Measurements from ENCODE around the gene ZNF525. TPM values are rescaled to one million over a fixed set of nuclear protein-coding genes. Genes with fewer than 3 reads are reported as not detected.

The ZNF525 gene
- 1 to 10 TPM; 4.2 to 9.6 (median 7.3) TPM for total RNA-seq

- H3K4me3 ChIP-seq = peak within 1 kb of the TSS; percentile 57 to 86 (median 74)
- 1 to 2% methylated on average over 38 to 40 of the region's 45 CpGs for WGBS, 2 donors
- peak in 1 of 2 donors; percentile 40 for TF ChIP-seq POLR2A (IDR thresholded peaks at IDR 0.05)
- TF ChIP-seq EP300 (IDR thresholded peaks at IDR 0.05) = peak in 1 of 2 donors; percentile 77
- peak in 2 of 5 experiments; percentile 15 to 35 for TF ChIP-seq CTCF (IDR thresholded peaks at IDR 0.05)
- peaks cover 0 to 12% (median 3%) of the 10 kb centered on the region in 4 donors for H3K4me1 ChIP-seq
- H3K36me3 ChIP-seq = peaks cover 0 to 2% (median 0%) of the 10 kb centered on the region in 3 donors
- no peaks in the 10 kb centered on the region for H3K9me3 ChIP-seq
- H3K27ac ChIP-seq = peak within 1 kb of the TSS; percentile 42 to 82 (median 78)
- no peaks in the 10 kb centered on the region for H3K27me3 ChIP-seq
- DNase-seq (ENCODE audit: low spot score in 2 of 2) = peak; percentile 74 to 82
These were observed at the start of gene ZNF525 for GRCh38 chr19:53365134-53365898. ZNF525 (plus strand) TSS chr19:53365705; CDS start chr19:53372282, 6,577 bp downstream.

GRCh38 chr19:53328967-53329366 lies 36.5 kb upstream of the ZNF525 start:
- DNase-seq (ENCODE audit: low spot score in 2 of 2) = no peak
- no peak for TF ChIP-seq CTCF (IDR thresholded peaks at IDR 0.05)
- TF ChIP-seq POLR2A (IDR thresholded peaks at IDR 0.05) = no peak
- TF ChIP-seq EP300 (IDR thresholded peaks at IDR 0.05) = no peak
- Histone ChIP-seq H3K27ac (no peak overlapping the region), H3K27me3 (no peaks in the 10 kb centered on the region), H3K4me3 (peak overlapping the region in 2 of 4 donors; percentile 8 to 9), H3K4me1 (peaks cover 0 to 6% (median 4%) of the 10 kb centered on the region in 4 donors), H3K36me3 (no peaks in the 10 kb centered on the region), H3K9me3 (peaks cover 0 to 37% (median 0%) of the 10 kb centered on the region in 4 donors)
- WGBS, 2 donors = 19 to 33% methylated on average over 24 of the region's 24 CpGs

- DNase-seq (ENCODE audit: low spot score in 2 of 2) = no peak
- Histone ChIP-seq H3K4me3 (peak overlapping the region in 3 of 4 donors; percentile 50 to 79 (median 73)), H3K27ac (peak overlapping the region in 1 of 4 donors; percentile 80), H3K36me3 (peaks cover 0 to 16% (median 0%) of the 10 kb centered on the region in 3 donors), H3K9me3 (peaks cover 0 to 19% (median 0%) of the 10 kb centered on the region in 4 donors), H3K4me1 (peaks cover 0 to 13% (median 6%) of the 10 kb centered on the region in 4 donors), H3K27me3 (no peaks in the 10 kb centered on the region)
- no peak for TF ChIP-seq POLR2A (IDR thresholded peaks at IDR 0.05)
- TF ChIP-seq EP300 (IDR thresholded peaks at IDR 0.05) = no peak
- TF ChIP-seq CTCF (IDR thresholded peaks at IDR 0.05) = no peak
- WGBS, 2 donors = 80 to 81% methylated on average over 14 of the region's 14 CpGs
These were observed 33.0 kb upstream of the ZNF525 start for GRCh38 chr19:53332484-53332883.

GRCh38 chr19:53333066-53333462 lies 32.4 kb upstream of the ZNF525 start:
- Histone ChIP-seq H3K4me3 (peak overlapping the region; percentile 35 to 79 (median 62)), H3K27ac (peak overlapping the region in 3 of 4 donors; percentile 48 to 87 (median 80)), H3K9me3 (peaks cover 0 to 21% (median 0%) of the 10 kb centered on the region in 4 donors), H3K27me3 (no peaks in the 10 kb centered on the region), H3K36me3 (peaks cover 0 to 22% (median 0%) of the 10 kb centered on the region in 3 donors), H3K4me1 (peaks cover 0 to 13% (median 6%) of the 10 kb centered on the region in 4 donors)
- DNase-seq (ENCODE audit: low spot score in 2 of 2) = peak in 1 of 2 donors; percentile 23
- no peak for TF ChIP-seq POLR2A (IDR thresholded peaks at IDR 0.05)
- no peak for TF ChIP-seq EP300 (IDR thresholded peaks at IDR 0.05)
- TF ChIP-seq CTCF (IDR thresholded peaks at IDR 0.05) = no peak
- 0 to 1% methylated on average over 14 of the region's 14 CpGs for WGBS, 2 donors

All from tibial nerve (tissue), 4 donors.